GM10266 (cell line): ENCODE measurements around the gene TSPAN15.
"Not testable (repeated sequence)": the region's sequence is repeated elsewhere in the genome, so short reads cannot be mapped to it uniquely, and the experiment has no call there.

Experiments
- DNase-seq: peaks from one replicate; pipeline ENCODE4 v3.0.0; 2012; ENCODE audit errors: extremely low spot score
- CTCF ChIP-seq: IDR thresholded peaks from 2 replicates; pipeline ENCODE4 v1.5.1; 2012; ENCODE audit warnings: mild to moderate bottlenecking, low read depth; ENCODE audit not compliant: control insufficient read depth, insufficient read depth; ENCODE audit errors: missing control alignments

Gene TSPAN15

DNA sequence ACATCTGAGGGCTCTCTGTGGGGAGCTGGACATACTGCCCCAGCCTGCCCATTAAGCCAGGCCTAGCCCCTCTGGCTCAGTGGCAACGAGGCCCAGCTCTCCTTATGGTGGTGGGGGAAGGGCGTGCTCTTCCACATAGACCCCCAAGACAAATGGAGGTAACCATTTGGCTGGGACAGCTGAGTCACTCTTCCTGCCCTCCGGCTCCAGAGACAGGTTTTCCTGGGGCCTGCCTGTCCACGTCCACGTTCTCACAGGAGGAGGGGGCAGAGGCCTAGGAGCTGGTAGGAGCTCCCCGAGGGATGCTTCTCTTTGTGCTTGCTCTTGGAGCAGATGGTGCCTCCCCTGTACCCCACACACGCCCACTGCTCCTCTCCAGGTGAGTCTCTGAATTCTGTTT lies 33.5 kb downstream of the TSPAN15 start:
- TF ChIP-seq CTCF: no peak
- DNase-seq: no peak

GRCh38 chr10:69486922-69487730 lies 35.9 kb downstream of the TSPAN15 start:
- no peak for DNase-seq
- TF ChIP-seq CTCF: no peak

DNA sequence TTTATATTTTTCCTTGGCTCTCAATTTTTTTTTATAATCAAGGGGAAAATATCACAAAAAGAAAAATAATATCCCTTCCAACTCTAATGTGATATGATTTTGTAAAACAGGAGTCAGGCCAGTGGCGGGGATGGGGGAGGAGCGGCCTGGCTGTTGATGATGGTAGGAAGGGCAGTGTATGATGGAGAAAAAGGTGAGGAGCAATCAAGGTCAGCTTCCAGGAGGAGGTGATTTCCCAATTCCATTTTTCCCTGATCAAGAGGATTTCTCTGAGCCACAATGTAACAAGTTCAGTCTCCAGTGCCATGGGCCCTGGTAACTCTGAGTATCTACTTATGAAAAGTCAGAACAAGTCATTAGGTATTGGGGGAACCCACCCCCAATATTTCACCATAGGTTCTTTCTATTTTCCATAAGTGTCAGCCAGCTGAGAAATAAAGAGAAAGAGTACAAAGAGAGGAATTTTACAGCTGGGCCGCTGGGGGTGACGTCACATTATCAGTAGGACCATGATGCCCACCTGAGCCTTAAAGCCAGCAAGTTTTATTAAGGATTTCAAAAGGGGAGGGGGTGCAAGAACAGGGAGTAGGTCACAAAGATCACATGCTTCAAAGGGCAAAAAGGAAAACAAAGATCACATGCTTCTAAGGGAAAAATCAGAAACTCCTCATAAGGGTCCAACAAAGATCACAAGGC lies 37.0 kb downstream of the TSPAN15 start:
- not testable (repeated sequence) for DNase-seq

DNA sequence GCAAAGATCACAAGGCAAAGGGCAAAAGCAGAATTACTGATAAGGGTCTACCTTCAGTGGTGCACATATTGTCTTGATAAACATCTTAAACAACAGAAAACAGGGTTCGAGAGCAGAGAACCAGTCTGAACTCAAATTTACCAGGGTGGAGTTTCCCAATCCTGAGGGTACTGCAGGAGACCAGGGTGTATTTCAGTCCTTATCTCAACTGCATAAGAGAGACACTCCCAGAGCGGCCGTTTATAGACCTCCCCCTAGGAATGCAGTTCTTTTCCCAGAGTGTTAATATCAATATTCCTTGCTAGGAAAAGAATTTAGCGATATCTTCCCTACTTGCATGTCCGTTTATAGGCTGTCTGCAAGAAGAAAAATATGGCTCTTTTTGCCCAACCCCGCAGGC lies 37.6 kb downstream of the TSPAN15 start:
- not testable (repeated sequence) for DNase-seq

DNA sequence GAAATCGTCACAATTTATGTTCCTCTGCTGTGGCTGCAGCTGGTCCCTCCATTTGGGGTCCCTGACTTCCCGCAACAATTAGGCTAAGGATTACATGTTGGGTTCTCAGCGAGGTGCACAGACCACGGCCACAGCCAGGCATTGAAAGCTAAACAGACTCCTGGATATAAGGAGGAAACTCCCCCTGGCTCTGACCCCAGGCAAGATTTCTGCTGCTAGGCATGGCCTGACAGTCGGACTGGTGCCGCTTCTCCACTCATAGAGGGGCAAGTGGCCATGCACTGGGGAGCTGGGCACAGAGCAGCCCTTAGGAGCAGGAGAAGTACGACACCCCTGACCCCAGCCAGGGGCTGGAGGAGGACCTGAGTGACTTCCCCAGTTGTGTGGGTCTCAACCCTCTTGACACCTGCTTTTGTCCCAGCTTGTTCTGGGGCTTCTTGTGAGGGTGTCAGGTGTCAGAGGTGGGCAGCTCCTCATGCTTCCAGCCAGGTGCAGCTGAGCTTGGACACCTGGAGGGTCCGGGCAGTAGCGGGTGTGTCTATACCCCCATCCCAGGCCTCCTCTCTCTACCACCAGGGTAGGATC lies 38.3 kb downstream of the TSPAN15 start:
- TF ChIP-seq CTCF: no peak
- DNase-seq: no peak

- no peak for TF ChIP-seq CTCF
- no peak for DNase-seq
Observed at GRCh38 chr10:69490876-69491275, 39.6 kb downstream of the TSPAN15 start.

GRCh38 chr10:69491611-69492010 lies 40.3 kb downstream of the TSPAN15 start:
- TF ChIP-seq CTCF: no peak
- no peak for DNase-seq

DNA sequence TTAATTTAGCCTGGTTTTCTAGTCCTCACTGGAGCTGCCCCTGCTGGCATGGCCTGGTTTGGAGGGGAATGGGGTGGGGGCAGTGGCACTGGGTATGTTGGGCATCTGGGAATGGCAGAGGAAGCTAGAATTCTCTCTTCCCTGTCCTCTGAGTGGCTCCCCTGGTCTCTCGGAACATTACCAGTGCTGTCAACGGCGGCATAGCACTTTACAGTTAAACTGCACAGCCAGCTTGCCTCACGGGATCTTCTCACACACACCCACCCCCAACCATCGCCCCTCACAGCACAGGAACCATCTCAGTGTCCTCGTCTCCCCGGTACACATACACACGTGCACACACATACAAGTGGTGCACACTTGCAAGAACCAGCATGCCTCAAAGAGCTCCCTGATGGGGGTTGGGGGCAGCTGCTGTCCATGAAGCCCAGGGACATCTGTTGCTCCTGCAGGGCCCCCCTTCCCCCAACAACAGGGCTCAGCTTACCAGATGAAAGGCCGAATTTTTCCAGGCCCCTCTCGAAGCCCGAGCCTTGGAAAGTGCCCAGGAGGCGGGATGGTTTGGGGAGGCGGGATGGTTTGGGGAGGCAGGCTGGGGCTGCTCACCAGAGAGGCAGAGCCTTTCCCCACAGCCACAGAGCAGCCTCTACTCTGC lies 41.0 kb downstream of the TSPAN15 start:
- DNase-seq: no peak
- no peak for TF ChIP-seq CTCF
